GM19351 (cell line): ENCODE measurements around the gene MORN1.
A peak's percentile ranks its signal among the peaks of the same experiment; 100 is the strongest.
"Not testable (repeated sequence)": the region's sequence is repeated elsewhere in the genome, so short reads cannot be mapped to it uniquely, and the experiment has no call there.

Source experiments
- ATAC-seq: cut with Tn5 transposase; IDR thresholded peaks from one replicate; pipeline ENCODE4 v1.9.1; 2021; ENCODE audit warnings: mild to moderate bottlenecking, moderate library complexity; ENCODE audit not compliant: unreplicated experiment

Gene MORN1

DNA sequence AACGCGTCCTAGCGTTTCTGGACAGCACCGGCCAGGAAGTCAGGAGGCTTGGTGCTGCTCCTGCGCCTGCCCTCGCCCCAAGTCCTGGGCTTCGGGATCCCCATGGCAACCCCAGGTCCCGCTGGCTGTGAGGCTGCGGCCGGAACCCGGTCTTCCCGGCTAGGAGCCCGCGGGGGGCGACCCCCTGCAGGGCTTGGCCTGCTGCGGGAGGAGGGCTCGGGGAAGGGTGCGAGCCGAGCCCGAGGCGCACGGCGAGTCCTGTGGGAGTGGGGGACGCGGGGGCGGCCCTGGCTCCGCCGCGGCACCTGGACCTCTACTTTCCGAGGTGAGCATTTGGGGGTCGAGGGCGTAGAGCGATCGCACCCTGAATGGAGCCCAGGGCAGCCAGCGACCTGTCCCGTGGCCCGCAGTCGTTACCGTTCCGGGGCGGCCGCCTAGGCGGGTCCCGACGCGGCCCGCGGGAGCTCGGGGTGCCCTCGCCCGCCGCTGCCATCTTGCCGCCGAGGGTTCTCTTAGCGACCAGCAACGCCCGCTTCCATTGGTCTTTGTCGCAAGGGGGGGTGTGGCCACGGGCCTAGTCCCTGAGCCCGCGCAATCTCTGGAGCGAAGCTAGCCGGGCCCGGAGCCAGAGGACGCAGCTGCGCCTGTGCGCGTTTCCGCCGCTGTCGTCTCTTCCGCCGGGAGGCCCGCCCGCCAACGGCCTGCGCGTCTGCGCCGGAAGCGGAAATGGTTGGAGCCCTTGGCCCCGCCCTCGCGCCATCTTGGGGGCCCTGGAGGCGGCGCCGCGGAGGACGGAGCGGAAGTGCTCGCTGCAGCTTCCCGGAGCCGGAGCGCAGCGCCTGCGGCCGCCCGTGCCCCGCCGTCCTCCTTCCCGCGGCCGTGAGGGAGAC is at the start of gene MORN1, which contains the start of gene RER1:
Gene MORN1, minus strand, starts transcription at position 514 of the 890 bp plus-strand sequence. Its CDS starts 21 bp downstream, at position 493.
Gene RER1, plus strand, starts transcription at position 801 of the 890 bp plus-strand sequence. CDS start 3,950 bp downstream, outside the sequence.
- ATAC-seq: peak; percentile 92

- ATAC-seq: not testable (repeated sequence)
These were observed 49.0 kb upstream of the MORN1 start for GRCh38 chr1:2440346-2440745.

GRCh38 chr1:2439369-2439768 is 48.0 kb upstream of the MORN1 start:
- no peak for ATAC-seq

- ATAC-seq: no peak
These were observed 47.3 kb upstream of the MORN1 start for GRCh38 chr1:2438641-2439040.

DNA sequence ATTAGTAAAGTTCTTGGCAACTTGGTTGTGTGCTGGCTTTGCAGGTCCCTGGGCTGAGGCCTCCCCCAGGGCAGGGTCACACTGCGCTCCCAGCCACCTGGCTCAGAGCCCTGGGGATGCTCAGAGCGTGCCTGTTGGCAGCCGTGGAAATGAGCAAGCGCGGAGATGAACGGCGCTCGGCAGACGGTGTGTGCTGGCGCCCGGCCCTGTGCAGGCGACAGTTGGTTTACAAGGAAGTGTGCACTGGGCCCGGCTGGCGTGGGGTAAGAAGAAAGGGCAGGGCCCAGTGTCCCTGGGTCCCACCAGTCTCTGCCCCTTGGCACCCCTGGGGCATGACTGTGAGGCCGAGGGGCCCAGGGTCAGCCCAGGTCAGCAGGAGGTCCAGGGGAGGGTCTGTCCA is 46.7 kb upstream of the MORN1 start:
- no peak for ATAC-seq

DNA sequence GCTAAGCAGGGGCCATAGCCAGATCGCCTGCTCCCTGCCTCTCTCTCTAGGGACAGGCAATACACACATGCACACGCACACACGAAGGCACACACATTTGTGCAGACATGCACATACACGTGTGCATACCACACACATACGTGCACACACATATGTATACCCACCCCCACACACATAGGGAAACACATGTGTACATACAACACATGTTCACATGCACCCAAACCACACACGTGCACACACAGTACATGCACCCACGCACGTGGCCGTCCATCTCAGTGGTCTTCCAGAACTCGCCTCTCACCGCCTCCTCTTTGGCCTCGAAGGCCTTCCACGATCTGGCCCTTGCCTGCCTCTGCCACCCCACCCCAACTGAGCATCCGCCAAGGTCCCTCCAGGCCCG is 46.3 kb upstream of the MORN1 start:
- no peak for ATAC-seq

GRCh38 chr1:2436876-2437275 is 45.5 kb upstream of the MORN1 start:
- no peak for ATAC-seq

DNA sequence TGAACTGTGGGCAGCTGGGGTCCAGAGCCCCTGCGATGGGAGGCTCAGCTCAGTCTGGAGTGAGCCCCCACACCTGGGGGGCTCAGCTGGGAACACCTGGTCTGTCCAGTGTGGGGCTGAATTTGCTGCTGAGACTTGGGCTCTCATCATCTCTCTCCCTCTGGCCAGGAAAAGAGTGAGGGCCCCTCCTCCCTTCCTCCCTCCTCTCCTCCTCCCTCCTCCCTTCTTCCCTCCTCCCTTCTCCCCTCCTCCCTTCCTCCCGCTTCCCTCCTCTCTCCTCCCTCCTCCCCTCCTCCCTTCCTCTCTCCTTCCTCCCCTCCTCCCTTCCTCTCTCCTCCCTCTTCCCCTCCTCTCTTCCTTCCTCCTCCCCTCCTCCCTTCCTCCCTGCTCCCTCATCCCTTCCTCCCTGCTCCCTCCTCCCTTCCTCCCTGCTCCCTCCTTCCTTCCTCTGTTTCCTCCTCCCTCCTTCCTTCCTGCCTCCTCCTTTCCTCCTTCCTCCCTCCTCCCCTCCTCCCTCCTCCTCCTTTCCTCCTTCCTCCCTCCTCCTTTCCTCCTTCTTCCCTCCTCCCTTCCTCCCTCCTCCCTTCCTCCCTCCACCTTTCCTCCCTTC is 44.5 kb upstream of the MORN1 start:
- ATAC-seq: no peak

DNA sequence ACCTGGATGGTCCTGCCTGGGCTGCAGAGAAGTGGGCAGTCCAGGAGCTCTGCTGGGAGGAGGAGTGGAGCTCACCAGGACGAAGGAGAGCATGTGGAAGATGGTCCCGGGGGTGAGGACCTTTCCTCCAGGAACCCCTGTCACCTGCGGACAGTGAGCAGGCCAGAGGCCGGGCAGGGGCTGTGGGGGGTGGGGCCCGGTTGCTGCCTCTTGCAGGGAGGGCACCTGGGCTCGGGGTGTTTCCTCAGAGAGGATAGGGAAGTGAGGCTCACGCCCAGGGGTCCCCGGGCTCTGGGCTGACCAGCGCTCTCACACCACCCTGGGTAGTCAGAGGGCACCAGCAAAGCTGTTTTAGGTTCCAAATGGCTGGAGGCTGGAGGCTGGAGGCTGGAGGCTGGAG is 43.7 kb upstream of the MORN1 start:
- ATAC-seq: no peak

DNA sequence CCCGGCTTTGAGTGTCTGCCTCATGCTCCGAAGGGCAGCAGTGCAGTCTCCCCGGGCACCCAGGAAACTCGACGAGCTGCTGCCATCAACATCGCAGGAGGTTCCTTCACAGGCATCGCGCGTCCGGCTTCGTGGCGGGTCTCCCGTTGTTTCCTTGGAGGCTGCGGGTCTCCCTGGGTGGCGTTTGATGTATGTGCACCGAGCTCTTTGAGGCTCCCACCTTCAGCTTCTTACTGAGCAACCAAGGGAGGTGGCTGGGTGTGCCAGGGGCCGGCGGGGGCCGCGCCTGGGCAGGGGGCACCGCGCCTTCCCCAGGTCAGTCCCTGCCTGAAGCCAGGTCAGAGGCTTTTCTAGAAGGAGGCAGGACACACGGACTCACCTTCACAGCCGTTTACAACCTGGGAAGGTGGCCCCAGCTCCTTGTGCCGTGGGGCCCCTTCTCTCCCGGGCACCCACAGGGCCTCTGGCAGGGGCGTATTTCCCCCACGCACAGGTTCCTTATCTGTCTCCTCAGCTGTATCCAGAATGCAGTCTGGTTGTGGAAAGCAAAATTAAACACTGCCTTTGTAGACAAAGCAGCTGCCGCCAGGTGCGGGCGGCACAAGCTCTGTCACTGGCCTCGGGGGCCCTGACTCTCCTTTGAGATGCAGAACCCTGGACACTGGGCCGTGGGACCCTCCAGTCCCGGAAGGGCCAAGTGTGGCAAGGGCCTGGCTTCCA is 42.7 kb upstream of the MORN1 start:
- ATAC-seq: no peak

DNA sequence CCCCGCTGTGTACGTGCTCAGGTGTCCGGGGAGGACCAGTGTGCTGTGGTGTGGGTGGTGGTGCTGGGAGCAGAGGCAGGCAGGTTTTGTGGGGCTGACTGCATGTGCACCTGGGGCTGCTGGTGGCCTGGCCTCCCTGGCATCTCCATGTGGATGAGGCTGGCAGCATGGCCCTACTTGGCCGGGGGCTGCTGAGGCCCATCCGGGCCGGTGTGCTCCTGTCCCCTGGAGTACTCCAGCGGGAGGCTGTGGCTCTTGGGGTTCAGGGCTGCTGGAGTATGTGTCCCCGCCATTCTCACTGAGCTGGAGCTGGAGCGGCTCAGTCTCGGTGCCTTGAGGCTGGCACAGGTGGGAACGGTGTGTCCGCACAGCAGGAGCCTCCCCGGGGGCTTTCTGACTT is 41.8 kb upstream of the MORN1 start:
- ATAC-seq: no peak

GRCh38 chr1:2432441-2432844 is 41.1 kb upstream of the MORN1 start:
- ATAC-seq: no peak

DNA sequence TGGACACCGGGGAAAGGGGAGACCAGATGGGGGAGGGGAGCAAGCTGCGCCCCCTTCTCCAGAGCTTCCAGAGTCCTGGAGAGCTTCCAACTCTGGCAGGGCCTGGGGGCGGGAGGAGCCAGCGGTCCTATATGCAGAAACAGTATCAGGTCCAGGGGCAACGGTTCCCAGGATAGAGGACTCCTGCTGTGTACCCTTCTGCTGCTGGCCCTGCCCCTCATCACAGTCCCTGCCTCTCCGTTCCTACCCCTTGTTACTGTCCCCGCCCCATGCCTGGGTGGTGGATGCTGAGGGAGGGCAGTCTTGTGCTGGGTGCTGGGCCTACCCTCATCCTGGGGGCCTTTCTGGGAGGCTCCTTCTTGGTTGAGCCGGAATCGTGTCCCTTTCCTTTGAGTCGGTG is 40.2 kb upstream of the MORN1 start:
- ATAC-seq: no peak

GRCh38 chr1:2431103-2431502 is 39.7 kb upstream of the MORN1 start:
- no peak for ATAC-seq

GRCh38 chr1:2430592-2430973 is 39.2 kb upstream of the MORN1 start:
- ATAC-seq: no peak

DNA sequence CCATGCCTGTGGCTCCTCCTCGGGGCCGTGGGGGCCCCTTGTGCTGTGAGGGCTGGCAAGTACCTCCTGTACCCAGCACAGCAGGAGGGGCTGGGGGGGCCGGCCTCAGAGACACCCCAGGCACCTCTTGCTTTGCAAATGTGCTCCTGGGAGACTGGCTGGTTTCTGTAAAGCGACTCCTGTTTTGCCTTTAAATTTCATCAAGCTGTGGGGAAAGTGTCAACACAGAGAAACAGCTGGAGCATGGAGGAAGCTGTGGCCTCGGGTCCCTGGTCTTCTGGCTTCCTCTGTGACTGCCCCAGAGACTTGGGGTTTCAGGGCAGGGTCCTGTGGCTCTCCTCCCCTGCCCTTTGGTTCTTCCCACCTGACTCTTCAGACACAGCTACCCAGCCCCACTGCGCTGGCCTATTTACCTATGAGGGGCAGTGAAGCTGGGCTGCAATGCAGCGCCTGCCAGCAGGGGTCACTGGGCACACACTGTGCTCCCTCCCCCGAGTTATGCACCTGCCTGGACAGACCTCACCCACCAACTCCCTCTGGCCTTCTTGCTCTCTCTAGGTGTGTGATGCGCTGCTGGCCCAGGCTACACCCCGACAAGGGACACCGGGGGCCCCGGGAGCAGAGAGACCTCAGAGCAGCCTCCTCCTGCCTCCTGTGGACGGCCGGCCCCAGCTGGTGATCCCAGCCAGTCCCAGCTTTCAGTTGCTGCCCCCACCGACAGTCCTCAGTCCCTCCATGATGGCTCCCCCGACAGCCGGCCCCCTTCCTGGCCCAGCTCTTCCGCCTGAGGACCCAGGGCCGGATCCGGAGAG is 38.6 kb upstream of the MORN1 start:
- no peak for ATAC-seq

DNA sequence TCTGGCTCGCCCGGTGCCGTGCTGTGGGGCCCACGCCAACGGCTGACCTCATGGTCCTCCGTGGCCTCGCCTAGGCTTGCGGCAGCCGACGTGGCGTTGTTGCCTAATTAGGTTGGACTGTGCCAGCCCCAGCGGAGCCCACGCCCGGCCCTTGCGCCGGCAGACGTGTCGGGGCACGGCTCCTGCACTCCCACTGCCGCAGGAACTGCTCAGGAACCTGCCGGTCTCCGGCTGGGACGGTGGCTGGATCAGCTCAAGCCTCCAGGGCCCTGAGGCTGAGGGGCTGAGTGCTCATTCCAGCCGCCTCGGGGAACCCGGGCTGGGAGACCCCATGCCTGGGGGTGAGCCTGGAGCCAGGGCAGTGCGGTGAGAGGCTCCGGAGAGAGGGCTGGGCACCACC is 37.1 kb upstream of the MORN1 start:
- ATAC-seq: no peak

DNA sequence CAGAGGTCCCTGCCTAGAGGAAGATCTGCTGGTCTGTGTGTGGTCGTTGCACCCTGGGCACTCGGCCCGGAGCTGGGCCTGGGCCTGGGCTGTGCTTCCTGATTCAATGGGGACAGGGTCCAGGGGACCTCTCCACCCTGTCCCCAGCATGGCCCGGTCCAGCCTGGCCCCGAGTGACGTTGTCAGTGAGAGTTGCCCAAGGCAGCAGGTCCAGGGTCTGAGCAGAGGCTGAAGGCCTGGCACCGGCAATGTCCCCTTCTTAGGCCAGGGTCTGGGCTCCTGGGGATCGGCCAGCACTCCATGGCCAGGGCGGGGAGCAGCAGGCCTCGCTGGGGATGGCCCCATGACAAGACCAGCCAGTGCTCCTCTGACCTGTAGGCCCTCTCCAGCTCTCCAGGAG is 36.6 kb upstream of the MORN1 start:
- ATAC-seq: no peak

- no peak for ATAC-seq
These were observed 35.7 kb upstream of the MORN1 start for GRCh38 chr1:2427051-2427450.

GRCh38 chr1:2426540-2426939 is 35.2 kb upstream of the MORN1 start:
- ATAC-seq: no peak

DNA sequence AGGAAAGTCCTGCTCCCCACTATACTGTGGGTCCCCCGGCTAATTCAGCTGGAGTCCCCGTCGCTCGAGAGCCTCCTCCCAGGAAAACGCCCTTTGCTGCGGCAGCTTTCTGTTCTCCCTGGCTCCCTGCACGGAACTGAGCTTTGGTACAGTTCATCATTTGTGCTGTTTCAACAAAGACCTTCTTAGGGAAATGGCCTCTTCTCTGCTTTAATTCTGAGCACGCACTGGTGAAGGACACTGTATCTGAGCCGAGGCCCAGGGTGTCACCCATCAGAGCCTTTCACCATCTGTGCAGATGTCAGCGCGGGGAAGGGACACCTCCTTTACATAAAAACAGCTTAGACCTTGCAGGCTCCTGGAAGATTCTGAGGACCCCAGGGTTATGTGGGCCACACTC is 34.5 kb upstream of the MORN1 start:
- no peak for ATAC-seq
